Colonic mucosa (tissue), 4 donors: ENCODE data around the gene FOXC1. TPM values are rescaled to one million over a fixed set of nuclear protein-coding genes. Genes with fewer than 3 reads are reported as not detected.

Experiments
- DNase-seq: peaks from one replicate; pipeline ENCODE4 v3.0.0-alpha.2; 2020
- H3K27ac ChIP-seq: fragments of 200-600 bp; one replicate; pipeline ENCODE4 v1.8.0; 2021
- H3K27me3 ChIP-seq: fragments of 200-600 bp; one replicate; pipeline ENCODE4 v1.8.0; 2021
- H3K36me3 ChIP-seq: fragments of 200-600 bp; one replicate; pipeline ENCODE4 v1.8.0; 2021
- H3K4me1 ChIP-seq: fragments of 200-600 bp; one replicate; pipeline ENCODE4 v1.8.0; 2021; ENCODE audit warnings: mild to moderate bottlenecking
- H3K4me3 ChIP-seq: fragments of 200-600 bp; one replicate; pipeline ENCODE4 v1.8.0; 2021
- H3K9ac ChIP-seq, 2 donors: one replicate each; pipeline ENCODE4 v1.7.0; 2013; ENCODE audit warnings: control low read depth in 2 of 2, low read depth in 2 of 2, low read length in 2 of 2
- H3K9me3 ChIP-seq: fragments of 200-600 bp; one replicate; pipeline ENCODE4 v1.8.0; 2021
- intact Hi-C: fragments of 100-400 bp; cut with DNase I; formaldehyde crosslinking; loops from one replicate; pipeline ENCODE4 v1.14.1; 2022
- total RNA-seq, 2 donors: library from RNA; stranded (reverse); fragmentation: NEBNext Ultra II Directional in 1 of 2; extraction: Animal tissue kit (Norgen Biotek cat#: 25700) in 1 of 2; gene quantifications; one replicate each; pipeline ENCODE4 v1.2.1, GENCODE V29; 2021
- TF ChIP-seq, protein P1 (sequence below): fragments of 200-600 bp; IDR thresholded peaks from one replicate; pipeline ENCODE4 v1.8.0; 2022; ENCODE audit warnings: antibody characterized with exemption, mild to moderate bottlenecking
- donor health status: healthy.
- donor health status: DM: no; HTN: no; CAD: no.
- donor health status: DM: no; HTN: no; CAD: no.

Gene FOXC1
- total RNA-seq, 2 donors from 2014 or later: 0.69 to 1.5 TPM

DNA sequence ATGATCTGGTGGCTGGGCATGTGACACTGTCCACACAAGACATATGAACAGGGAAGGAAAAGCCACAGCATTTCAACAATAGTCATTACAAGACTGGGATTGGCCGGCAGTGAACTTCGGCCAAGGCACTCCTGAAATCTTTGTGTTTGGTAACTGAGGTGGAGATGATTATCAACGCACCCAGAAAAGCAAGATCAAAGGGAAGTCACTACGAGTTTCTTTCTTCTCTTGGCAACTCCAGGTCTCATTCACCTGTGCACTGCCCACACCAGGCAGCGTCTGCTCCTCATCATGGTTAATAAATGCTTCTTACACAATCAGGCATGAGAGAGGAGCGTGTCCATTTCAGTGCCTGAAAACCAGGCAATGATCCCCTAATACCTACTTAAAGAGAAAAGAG, 20.5 kb upstream of the FOXC1 start:
- H3K9me3 ChIP-seq: no peaks in the 10 kb centered on the region
- no peak overlapping the region for H3K4me3 ChIP-seq
- DNase-seq: peak; percentile 62
- H3K27ac ChIP-seq: no peak overlapping the region
- peaks cover 4% of the 10 kb centered on the region for H3K27me3 ChIP-seq
- H3K9ac ChIP-seq: no peak overlapping the region
- no peaks in the 10 kb centered on the region for H3K36me3 ChIP-seq
- intact Hi-C loops: no loop called here
- TF ChIP-seq, protein P1, sequence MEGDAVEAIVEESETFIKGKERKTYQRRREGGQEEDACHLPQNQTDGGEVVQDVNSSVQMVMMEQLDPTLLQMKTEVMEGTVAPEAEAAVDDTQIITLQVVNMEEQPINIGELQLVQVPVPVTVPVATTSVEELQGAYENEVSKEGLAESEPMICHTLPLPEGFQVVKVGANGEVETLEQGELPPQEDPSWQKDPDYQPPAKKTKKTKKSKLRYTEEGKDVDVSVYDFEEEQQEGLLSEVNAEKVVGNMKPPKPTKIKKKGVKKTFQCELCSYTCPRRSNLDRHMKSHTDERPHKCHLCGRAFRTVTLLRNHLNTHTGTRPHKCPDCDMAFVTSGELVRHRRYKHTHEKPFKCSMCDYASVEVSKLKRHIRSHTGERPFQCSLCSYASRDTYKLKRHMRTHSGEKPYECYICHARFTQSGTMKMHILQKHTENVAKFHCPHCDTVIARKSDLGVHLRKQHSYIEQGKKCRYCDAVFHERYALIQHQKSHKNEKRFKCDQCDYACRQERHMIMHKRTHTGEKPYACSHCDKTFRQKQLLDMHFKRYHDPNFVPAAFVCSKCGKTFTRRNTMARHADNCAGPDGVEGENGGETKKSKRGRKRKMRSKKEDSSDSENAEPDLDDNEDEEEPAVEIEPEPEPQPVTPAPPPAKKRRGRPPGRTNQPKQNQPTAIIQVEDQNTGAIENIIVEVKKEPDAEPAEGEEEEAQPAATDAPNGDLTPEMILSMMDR: no peak
- no peaks in the 10 kb centered on the region for H3K4me1 ChIP-seq

DNA sequence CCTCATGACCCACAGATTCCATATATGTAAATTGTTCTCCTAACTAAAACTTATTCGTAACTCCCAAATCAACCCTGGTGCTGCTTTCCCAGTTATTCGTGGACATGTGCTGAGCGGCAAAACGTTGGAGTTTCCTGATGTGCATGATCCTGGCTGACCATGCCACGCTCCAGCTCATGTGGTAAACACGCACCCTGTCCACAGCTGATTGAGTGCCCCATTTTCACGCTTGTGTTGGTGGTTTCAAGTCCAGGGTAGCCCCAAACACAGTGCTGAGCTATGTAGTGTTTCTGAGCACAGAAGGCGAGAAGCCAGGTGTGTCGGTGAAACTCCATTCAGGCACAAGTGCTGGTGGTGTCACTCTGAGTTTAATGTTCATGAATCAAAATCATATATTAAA, 19.1 kb upstream of the FOXC1 start:
- intact Hi-C loops: no loop called here
- no peak overlapping the region for H3K9ac ChIP-seq
- H3K36me3 ChIP-seq: no peaks in the 10 kb centered on the region
- H3K4me1 ChIP-seq: no peaks in the 10 kb centered on the region
- DNase-seq: no peak
- TF ChIP-seq, protein P1: no peak
- no peak overlapping the region for H3K27ac ChIP-seq
- no peak overlapping the region for H3K4me3 ChIP-seq
- H3K9me3 ChIP-seq: no peaks in the 10 kb centered on the region
- peaks cover 13% of the 10 kb centered on the region for H3K27me3 ChIP-seq

DNA sequence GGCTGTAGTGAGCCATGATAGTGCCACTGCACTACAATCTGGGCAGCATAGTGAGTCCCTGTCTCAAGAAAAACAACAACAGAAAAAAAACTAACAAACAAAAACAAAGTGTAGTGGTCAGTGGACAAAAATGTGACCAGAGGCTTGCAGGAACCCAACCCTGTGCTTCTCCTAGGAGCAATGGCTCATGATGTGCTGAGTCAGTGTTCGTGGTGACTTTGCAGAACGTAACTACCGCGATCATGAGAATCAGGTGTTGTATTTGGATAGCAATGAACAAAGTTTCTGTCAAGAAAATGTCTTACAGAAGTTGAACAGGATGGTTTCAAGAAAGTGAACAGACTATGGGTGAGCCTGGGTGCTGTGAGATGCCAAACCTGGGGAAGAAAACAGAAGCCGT, 18.5 kb upstream of the FOXC1 start:
- Histone ChIP-seq H3K4me1 (no peaks in the 10 kb centered on the region), H3K36me3 (no peaks in the 10 kb centered on the region), H3K4me3 (no peak overlapping the region), H3K27me3 (peaks cover 14% of the 10 kb centered on the region), H3K9me3 (no peaks in the 10 kb centered on the region), H3K27ac (no peak overlapping the region), H3K9ac (no peak overlapping the region)
- TF ChIP-seq, protein P1: no peak
- intact Hi-C loops: no loop called here
- DNase-seq: no peak

DNA sequence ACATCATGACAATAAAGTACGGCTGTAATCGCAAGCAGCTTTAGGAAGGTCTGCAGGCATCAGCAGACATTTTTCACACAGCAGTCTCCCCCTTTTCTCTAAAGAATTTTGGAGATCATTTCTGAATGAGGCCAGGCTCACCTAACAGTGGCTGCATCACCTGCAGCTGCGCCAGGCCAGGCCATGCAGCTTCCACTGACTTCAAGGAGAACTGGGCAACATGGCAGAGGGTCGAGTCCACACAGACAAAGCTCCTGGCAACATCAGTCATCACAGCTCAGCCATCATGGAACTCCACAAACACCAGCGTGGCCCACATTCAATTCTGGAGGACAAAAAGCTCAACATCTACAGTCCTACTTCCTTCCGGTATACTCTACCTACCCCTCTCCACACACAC, 17.8 kb upstream of the FOXC1 start:
- H3K27ac ChIP-seq: no peak overlapping the region
- H3K4me1 ChIP-seq: no peaks in the 10 kb centered on the region
- peaks cover 14% of the 10 kb centered on the region for H3K27me3 ChIP-seq
- DNase-seq: no peak
- H3K36me3 ChIP-seq: no peaks in the 10 kb centered on the region
- TF ChIP-seq, protein P1: no peak
- no peak overlapping the region for H3K4me3 ChIP-seq
- intact Hi-C loops: no loop called here
- no peaks in the 10 kb centered on the region for H3K9me3 ChIP-seq
- H3K9ac ChIP-seq: no peak overlapping the region

DNA sequence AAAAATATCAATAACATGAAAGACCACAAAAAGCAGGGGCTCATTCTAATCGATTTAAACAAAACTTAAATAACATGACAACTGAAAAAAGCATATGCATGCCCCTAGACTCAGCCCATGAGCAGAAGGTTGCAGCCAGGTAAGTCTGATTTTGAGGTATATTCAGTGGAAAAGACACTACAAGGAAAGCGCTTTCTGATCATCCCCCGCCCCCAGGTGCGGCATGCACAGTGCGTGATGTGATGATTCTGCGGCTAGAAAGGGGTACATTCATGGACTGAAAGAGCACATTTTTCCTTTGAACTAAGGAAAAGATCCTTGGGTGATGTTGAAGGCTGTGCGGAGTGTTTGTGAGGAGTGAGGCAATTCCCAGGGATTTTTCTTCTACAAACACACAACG, 16.9 kb upstream of the FOXC1 start:
- no peak for DNase-seq
- Histone ChIP-seq H3K27ac (no peak overlapping the region), H3K9me3 (no peaks in the 10 kb centered on the region), H3K4me3 (no peak overlapping the region), H3K36me3 (no peaks in the 10 kb centered on the region), H3K9ac (no peak overlapping the region), H3K4me1 (no peaks in the 10 kb centered on the region), H3K27me3 (peaks cover 14% of the 10 kb centered on the region)
- intact Hi-C loops: no loop called here
- TF ChIP-seq, protein P1: no peak
